GM18505 (cell line): ENCODE measurements around the gene CITED2.
"Not testable (repeated sequence)": the region's sequence is repeated elsewhere in the genome, so short reads cannot be mapped to it uniquely, and the experiment has no call there.

Experiments used
- ATAC-seq: cut with Tn5 transposase; IDR thresholded peaks from one replicate; pipeline ENCODE4 v1.9.1; 2021; ENCODE audit not compliant: unreplicated experiment
- POLR2A ChIP-seq: IDR thresholded peaks from 4 replicates; pipeline ENCODE4 v1.6.1; 2011; ENCODE audit warnings: borderline replicate concordance; ENCODE audit not compliant: insufficient read depth, insufficient read length; ENCODE audit errors: extremely low read depth

Gene CITED2, protein sequence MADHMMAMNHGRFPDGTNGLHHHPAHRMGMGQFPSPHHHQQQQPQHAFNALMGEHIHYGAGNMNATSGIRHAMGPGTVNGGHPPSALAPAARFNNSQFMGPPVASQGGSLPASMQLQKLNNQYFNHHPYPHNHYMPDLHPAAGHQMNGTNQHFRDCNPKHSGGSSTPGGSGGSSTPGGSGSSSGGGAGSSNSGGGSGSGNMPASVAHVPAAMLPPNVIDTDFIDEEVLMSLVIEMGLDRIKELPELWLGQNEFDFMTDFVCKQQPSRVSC

DNA sequence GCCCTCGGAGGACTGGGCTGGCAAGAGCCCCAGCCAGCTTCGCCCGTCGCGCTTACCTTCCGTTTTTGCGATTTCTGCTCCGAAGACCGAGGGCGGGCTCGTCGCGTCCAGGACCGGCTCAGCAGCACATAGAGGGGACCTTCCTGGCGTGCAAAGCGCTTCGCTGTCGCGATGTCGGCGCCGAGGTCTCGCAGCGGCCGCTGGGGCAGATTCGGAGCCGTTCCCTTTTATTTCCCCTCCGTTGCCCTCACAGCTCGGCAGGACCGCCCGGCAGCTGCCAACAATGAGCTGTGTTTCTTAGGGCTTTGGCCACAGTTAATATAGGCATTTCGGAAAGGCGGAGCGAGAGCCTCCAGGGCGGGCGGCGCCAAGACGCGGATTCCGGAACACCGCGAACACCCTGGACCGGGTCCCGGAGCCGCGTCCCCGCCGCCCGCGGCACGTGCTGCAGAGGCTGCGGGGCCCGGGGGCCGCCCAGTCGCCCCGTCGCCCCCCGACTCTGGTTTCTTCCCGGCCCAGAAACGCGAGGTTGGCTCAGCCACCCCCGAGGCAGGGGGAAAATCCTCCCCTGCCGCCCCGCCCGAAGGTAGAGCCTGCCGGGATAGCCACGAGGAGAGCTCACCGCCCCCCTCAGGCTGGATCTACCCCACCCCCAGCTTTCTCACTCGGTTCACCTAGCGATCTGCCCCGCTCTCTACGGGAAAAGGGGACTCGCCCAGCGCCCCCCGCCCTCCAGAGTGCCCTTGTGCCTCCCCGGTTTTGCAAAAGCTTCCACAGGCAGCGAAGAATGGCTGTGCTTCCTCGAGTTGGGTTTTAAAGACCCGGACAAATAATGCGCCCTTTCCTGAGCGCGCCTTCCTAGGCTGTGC lies at the start of gene CITED2:
CITED2 (minus strand) TSS at position 292 of the 869 bp plus-strand sequence. CDS start 704 bp downstream, outside the sequence.
- ATAC-seq: peak; percentile 61
- TF ChIP-seq POLR2A: peak; percentile 99

DNA sequence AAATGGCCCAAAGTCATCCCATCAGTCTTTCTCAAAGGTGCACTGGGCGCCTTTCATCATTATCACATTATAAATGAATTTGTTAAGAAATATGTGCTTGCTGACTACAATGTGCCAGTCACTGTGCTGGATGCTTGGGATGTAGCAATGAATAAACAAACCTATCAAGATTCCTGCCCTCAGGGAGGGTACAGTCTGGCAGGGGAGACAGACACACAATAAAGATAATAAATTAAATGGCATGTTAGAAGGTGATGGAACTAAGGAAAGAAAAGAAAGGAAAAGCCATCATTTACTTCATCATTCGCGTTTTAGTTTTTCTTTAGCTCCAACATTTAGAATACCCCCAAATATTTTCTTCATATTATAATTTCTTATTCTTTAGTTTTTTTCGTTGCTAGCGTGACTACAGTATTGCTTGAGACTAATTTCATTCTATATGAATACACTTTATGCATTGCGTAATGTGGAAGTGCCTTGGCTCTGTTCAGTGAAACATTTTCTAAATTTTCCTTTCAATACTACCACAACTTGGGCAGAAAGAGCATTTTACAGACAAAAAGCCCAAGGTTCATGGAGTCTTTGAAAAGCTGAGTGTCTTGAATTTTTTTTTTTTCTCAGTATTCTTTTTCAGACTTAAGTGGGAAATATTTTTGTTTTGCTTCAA lies 48.7 kb upstream of the CITED2 start:
- no peak for ATAC-seq
- TF ChIP-seq POLR2A: no peak

DNA sequence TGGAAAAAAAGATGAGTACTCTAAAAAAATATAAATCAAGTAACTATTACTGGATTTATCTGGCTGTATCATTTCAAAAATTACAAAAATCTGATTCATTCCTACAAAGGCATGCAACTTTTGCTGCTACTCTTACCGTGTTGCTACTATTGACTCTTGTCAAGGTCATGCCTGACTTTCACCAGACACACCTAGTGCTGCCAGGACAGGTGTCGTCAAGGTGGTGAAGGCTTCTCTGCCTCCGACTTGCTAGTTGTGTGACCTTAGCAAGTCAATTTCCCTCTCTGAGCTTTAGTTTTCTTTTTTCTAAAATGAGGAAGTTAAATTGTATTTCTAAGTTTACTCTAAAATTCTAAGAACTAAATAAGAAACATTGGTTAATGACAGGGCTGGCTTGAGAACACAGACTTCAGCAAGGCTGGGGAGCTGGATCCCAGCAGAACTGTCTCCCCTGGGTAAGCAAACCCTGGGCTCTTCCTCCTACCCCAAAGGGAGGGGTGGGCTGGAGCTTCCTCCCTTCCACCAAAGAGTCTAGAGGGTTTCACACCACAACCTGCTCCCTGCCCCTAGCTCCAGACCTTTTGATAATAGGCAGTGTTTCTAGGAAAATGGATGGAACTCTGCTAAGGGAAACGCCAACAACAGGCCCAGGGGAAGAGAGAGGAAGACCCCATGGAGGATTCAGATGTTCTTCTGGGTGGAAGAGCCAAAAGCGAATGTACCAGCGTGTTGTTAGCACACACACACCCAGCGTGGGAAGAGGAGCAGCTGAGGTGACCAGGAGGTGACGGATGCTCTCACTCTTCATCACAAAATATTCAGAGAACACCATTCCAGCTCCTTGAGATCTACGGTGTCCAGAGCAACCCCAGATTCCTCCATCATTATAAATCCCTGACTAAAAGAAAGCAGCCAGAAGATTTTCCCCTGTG lies 47.9 kb upstream of the CITED2 start:
- no peak for ATAC-seq
- TF ChIP-seq POLR2A: no peak

DNA sequence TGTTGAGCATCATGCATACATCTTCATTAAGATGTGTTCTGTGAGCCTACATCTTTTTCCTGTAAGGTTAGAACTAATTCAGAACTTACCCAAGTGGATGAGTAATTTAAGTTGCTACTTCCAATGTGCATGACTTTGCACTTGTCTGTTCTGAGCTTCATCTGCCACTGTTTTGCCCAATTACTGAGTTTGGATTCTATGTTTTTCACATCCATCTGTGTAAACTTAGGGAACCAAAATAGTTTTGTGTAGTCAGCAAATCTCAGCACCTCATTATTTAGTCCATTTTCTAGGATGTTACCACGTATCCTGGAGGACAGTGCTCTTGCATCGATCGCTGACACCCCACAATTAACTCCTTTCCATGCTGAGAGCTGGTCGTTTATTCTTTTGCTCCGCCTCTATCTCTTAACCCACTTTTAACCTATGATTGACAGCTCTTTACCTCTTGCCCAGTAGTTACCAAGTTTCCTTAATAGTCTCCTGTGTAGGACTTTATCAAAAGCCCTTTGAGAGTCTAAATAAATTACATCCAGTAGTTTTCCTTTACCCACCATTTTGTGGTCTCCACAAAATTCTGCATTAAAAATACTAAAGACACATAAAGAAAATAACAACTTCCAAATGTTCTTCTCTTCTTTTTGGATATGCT lies 44.2 kb upstream of the CITED2 start:
- no peak for ATAC-seq
- TF ChIP-seq POLR2A: no peak

DNA sequence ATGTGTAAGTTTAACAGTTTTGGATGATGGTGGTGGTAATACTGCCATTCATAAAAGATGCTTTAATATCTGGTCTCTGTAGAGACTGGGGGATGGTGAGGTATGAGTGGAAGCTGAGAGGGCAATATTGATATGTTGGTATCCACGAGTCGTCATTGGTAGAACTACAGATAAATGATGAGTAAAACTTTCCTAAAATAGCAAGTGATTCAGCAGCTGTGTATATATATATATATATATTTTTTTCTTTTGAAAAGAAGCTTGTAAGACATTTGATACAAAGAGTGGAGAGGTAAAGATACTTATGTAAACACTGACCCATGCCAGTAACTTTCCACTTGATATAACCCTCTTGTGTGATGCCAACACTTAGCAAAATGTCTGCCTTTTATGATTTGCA lies 41.7 kb upstream of the CITED2 start:
- no peak for ATAC-seq
- TF ChIP-seq POLR2A: no peak

DNA sequence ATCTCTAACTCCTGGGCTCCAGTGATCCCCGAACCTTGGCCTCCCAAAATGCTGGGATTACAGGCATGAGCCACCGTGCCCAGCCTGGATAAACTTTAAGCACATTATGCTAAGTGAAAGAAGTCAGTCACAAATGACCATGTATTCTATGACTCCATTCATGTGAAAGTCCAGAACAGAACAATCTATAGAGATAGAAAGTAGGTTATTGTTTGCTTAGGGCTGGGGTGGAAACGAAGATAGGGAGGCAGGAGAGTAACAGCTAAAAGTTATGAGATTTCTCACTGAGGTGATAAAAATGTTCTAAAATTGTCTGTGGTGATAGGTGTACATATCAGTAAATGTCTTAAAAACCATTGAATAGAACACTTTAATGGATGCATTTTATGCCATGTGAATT lies 40.9 kb upstream of the CITED2 start:
- no peak for TF ChIP-seq POLR2A
- ATAC-seq: no peak

DNA sequence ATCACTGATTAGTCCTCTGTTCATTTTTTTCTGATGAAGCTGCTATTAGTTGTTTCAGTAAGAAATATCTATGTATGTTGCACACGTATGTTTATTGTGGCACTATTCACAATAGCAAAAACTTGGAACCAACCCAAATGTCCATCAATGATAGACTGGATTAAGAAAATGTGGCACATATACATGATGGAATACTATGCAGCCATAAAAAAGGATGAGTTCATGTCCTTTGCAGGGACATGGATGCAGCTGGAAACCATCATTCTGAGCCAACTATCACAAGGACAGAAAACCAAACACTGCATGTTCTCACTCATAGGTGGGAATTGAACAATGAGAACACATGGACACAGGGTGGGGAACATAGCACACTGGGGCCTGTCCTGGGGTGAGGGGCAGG lies 37.7 kb upstream of the CITED2 start:
- not testable (repeated sequence) for ATAC-seq

DNA sequence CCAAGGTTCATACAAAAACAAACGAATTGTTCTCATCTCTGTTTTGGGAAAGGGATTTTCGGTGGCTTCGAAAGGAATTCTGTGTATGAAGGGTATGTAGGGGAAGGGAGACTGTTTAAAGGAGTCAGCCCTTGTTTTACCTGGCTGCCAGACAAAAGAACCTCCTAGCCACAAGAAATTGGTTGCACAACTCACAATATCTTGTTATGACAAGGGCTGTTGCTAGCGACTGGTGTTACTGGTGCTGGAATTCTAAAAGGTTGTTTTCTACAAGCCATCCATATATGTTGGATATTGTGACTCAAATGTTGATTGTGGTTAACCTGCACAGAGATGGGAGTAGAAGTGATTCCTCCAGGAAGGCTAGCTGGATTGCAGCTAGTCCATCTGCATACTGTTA lies 34.6 kb upstream of the CITED2 start:
- TF ChIP-seq POLR2A: no peak
- no peak for ATAC-seq

DNA sequence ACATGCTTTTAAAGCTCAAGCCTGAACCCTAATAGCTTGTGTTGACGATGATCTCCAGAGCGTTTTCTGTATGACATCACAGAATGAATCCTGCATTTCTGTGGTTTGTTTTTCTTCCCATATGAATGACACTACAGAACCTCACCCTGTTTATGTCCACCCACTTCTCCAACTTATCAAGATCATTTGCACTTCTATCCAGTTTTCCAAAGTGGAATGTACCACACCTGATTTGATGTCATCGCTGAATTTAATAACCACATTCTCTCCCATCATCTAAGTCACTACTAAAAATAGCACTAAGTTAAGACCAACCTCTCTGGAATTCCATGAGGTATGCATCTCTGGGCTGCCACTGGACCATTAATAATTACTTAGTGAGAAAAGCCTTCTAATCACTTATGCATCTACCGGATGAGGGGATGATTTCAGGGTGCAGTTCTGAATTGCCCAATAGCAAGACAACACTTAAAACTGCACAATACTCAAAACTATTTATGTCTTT lies 33.3 kb upstream of the CITED2 start:
- TF ChIP-seq POLR2A: no peak
- ATAC-seq: no peak

DNA sequence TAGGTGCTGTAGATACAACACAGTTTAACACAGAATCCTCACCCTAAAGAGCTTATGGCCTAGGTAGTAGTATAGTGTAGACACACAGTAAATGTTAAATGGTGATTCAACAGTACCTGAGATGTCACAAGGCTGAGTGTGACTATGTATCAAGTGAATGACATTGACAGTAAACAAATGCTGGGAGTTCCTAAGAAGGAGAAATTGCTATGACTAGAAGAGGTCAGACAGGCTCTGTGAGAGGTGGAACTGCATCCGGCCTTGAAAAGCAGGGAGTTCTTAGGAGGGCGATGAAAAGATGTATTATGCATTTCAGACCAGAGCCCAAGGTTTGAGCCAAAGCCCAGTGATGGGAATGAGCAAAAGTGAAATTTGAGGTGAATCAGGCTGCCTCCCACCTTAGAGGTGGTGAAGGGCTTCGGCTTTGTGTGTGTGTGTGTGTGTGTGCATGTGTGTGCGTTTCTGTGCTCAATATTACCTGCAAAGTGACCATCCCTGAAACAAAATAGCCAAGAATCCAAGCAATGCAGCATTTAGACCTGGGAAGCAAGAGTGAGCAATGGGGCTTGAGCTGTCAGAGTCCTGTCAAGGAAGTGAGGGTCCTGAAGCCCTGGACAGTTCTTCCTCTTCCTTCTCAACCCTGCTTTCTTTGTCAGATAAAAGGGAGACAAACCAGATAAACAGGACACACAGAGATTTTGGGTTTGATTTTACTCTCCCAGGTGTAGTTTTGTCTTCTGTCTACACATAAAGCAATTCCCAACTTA lies 32.3 kb upstream of the CITED2 start:
- TF ChIP-seq POLR2A: no peak
- no peak for ATAC-seq

DNA sequence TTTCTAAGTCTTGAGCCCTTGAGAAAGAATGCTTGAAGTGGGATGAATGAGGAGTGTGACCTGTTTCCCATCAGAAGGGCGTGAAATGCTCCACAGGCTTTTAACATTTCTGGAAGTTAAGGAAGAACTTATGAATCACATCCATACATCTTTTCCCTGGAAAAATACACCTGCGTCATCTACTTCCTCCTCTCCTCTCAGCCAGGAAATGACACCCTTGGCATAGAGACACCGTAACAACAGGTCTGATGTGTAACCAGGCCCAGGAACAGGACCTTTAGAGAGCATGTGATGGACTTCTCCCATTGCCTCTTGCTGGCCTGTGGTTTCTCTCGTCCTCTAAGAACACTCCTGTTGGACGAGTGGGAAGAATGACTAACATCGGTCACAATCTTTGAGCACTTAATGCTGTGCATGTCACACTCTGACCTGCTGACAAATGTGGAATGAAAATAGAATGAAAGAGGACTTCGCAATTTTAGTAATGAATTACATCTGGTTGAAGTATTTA lies 28.5 kb upstream of the CITED2 start:
- no peak for TF ChIP-seq POLR2A
- no peak for ATAC-seq
